ENCODE data around the gene CLTCL1.
A peak's percentile ranks its signal among the peaks of the same experiment; 100 is the strongest.

CLTCL1 gene

GRCh38 chr22:19195796-19196731, 95.5 kb downstream of the CLTCL1 start:
- Mint-ChIP-seq H3K4me3 (no peak overlapping the region), H3K36me3 (no peaks in the 10 kb centered on the region), H3K27me3 (no peaks in the 10 kb centered on the region), H3K27ac (no peak overlapping the region), H3K4me1 (peaks cover 9 to 10% of the 10 kb centered on the region in 2 donors), H3K9me3 (no peaks in the 10 kb centered on the region)
- ATAC-seq (replicated peaks) (no peak), DNase-seq (no peak)

DNA sequence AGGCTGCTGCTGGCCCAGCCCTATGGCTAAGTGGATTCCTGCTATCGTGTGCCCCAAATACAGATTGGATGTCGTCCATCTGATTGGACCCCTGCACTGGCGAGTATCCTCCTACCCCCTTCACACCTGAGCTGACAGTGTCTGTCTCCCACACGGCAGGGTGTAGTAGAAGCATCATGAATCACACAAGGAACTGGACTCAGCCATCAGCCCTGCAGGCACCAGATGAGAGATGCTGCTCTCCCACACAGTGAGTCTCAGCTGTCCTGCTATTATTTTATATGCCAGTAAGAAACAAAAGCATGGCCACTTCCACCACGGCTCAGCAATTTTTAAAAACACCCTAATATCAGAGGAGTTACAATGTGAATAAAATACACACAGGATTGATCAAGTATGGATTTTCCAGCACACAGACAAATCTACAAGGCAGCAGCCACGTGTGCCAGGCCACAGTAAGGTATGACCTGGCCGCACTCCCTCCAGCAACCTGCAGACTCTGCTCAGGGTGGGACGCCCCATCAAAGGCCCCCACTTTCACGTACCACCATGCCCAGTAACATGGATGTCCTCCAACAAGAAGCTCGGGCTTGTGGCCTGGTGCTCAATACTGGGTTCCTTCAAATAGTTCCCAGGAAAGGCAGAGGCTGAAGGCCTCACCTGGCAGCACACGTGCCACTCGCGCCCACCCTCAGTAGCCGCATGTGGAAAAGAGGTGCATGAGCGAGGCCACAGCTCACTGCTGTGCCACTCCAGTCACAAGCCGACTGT, 96.6 kb downstream of the CLTCL1 start:
- Mint-ChIP-seq H3K4me3 (no peak overlapping the region), H3K27ac (no peak overlapping the region), H3K27me3 (no peaks in the 10 kb centered on the region), H3K4me1 (peaks cover 9 to 10% of the 10 kb centered on the region in 2 donors), H3K9me3 (no peaks in the 10 kb centered on the region), H3K36me3 (no peaks in the 10 kb centered on the region)
- ATAC-seq (replicated peaks) (no peak), DNase-seq (no peak)

GRCh38 chr22:19193879-19194278, 97.6 kb downstream of the CLTCL1 start:
- Mint-ChIP-seq H3K9me3 (no peaks in the 10 kb centered on the region), H3K36me3 (no peaks in the 10 kb centered on the region), H3K4me1 (peaks cover 9 to 10% of the 10 kb centered on the region in 2 donors), H3K27me3 (no peaks in the 10 kb centered on the region), H3K4me3 (no peak overlapping the region), H3K27ac (no peak overlapping the region)
- ATAC-seq (replicated peaks) (no peak), DNase-seq (no peak)

DNA sequence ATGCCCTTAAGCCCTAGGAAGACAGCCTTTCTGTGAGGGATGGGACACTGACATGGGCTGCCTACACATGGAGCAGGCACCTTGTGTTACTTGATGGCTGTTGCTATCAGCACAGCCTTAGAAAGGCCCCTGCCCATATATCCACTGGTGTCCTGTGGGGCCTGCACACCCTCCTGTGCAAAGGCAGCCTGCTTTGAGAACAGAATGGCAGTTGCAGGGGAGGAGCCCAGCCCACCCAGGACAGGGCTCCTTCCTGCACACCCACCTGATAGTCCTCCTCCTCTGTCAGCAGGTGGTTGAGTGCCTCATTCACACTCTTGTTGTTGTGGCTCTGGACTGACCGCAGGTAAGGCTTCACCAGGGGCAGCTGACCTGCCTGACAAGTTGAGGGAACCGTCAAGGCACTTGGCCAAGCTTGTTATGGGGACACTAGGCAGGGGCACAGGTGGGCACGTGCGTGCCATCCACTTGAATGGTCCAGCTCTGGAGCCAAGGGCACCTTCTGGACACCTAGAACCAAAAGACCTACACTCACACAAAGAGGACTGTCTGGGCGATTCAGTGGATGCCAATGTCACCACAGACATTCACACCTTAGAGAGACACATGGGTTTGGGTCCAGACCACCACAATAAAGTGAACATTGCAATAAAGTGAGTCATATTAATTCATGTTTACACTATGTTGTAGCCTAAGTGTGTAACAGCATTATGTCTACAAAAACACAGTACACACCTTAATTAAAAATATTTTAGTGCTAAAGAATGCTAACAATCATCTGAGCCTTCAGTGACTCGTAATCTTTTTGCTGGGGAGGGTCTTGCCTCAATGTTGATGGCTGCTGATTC, 103.6 kb downstream of the CLTCL1 start:
- Mint-ChIP-seq H3K27me3 (peaks cover 0 to 6% of the 10 kb centered on the region in 2 donors), H3K27ac (no peak overlapping the region), H3K36me3 (no peaks in the 10 kb centered on the region), H3K9me3 (no peaks in the 10 kb centered on the region), H3K4me1 (no peaks in the 10 kb centered on the region), H3K4me3 (no peak overlapping the region)
- DNase-seq (no peak), ATAC-seq (replicated peaks) (no peak)

DNA sequence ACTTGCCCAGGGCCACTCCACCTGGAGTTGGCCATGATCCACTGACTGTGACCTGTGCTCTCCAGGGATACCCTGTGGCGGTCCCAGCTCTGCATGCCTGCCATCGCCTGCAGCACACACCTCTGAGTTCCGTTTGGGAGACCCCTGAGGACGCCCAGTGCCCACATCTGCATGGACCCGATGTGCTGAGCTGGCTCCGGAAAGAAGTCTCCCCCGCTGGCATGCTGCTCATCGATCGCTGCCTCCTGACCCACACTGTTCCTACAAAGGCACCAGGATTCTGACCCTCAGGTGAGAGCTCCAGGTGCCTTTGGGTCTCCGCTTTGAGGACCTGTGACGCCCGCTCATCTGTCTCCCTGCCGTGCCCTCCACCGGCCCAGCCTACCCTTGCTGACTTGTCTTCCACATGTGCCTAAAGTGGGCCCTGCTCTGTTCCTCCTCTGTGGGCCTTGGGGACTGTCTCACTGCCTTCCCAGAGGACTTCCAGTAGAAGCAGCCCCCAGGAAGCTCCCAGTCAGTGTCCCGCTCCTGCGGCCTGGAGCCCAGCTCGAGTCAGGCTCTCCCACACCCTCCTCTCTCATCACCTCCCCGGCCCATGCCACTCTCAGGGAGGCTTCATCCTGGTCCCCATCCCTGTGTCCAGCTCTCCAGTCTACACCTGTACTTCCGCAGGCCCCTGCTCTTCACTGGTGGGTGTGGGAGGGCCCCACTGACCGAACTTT, 107.1 kb downstream of the CLTCL1 start:
- DNase-seq (no peak), ATAC-seq (replicated peaks) (no peak)
- no peaks in the 10 kb centered on the region for H3K36me3 Mint-ChIP-seq
- no peak overlapping the region for H3K27ac Mint-ChIP-seq
- H3K27me3 Mint-ChIP-seq, result peaks cover 4 to 6% of the 10 kb centered on the region in 2 donors
- H3K4me1 Mint-ChIP-seq, result peaks cover 10 to 18% of the 10 kb centered on the region in 2 donors
- H3K9me3 Mint-ChIP-seq, result no peaks in the 10 kb centered on the region
- no peak overlapping the region for H3K4me3 Mint-ChIP-seq

- ATAC-seq (replicated peaks) (no peak), DNase-seq (no peak)
- H3K27me3 Mint-ChIP-seq, result peaks cover 4 to 6% of the 10 kb centered on the region in 2 donors
- H3K27ac Mint-ChIP-seq, result no peak overlapping the region
- H3K4me3 Mint-ChIP-seq, result no peak overlapping the region
- H3K36me3 Mint-ChIP-seq, result no peaks in the 10 kb centered on the region
- H3K9me3 Mint-ChIP-seq, result no peaks in the 10 kb centered on the region
- peaks cover 10 to 24% of the 10 kb centered on the region in 2 donors for H3K4me1 Mint-ChIP-seq
These were observed 108.3 kb downstream of the CLTCL1 start for GRCh38 chr22:19183216-19183615.

GRCh38 chr22:19182472-19183157, 108.9 kb downstream of the CLTCL1 start:
- H3K4me1 Mint-ChIP-seq, result peaks cover 10 to 26% of the 10 kb centered on the region in 2 donors
- no peaks in the 10 kb centered on the region for H3K36me3 Mint-ChIP-seq
- H3K27ac Mint-ChIP-seq, result peak overlapping the region; percentile 82
- no peak for DNase-seq
- H3K27me3 Mint-ChIP-seq, result peaks cover 4 to 6% of the 10 kb centered on the region in 2 donors
- no peaks in the 10 kb centered on the region for H3K9me3 Mint-ChIP-seq
- H3K4me3 Mint-ChIP-seq, result no peak overlapping the region
- ATAC-seq (replicated peaks), result no peak

DNA sequence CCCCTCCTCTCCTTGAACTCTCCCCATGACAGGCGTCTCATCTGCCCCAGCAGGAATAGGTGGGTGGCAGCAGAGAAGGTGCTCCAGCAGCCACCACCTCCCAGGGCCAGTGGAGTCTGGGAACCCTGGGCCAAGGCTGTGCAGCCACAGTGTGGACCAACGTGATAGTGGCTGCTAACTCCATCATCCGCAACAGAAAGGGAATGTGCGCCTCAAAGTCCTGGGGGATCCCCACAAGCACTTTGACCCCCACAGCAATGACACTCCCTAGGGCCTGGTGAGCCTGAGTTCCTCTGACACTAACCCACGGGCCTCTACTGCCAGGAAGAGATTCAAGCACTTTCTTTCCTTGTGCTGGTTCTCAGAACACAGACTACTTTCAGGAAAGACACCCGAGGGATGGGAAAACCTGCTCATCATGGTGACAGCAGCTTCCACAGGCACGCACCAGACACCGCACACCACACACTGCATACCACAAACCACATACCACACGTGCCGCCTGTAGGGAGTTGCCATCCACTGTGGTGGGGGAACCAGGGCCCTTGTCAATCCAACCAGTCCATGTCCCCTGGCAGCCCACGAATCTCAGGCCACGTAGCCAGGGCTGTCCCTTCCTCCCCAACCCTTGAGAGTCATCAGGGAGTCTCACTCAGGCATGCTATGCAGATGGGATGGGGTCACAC, 109.6 kb downstream of the CLTCL1 start:
- H3K4me3 Mint-ChIP-seq, result no peak overlapping the region
- H3K27ac Mint-ChIP-seq, result peak overlapping the region; percentile 79

DNA sequence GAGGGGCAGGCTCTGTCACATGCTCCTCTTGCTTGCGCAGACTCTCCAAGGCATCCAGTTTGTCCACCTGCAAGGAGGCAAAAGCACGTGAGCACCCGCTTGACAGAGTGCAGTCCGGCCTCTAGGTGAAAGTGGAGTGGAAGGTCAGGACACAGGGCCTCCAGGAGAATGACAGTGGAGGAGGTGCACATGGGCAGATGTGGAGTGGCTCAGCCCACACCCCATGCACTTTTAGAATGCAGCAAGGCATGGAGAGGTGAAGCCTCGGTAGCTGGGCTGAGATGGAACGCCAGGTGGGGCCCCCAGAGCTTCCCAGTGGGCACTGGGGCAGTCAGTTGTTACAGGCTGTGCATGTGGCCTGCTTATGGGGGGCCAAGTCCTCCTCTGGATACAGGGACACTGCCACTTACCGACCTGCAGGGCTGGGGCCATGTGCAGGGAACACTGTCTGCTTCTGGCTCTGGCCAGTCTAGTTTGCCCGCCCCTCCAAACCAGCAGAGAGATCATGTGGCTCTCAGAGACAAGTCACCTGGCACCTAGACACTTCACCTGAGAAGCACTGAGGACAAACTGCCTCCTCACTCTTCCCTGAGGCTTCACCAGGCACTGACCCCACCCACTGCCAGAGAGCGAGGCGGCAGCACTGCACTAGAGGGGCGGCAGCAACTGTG, 110.6 kb downstream of the CLTCL1 start:
- Mint-ChIP-seq H3K4me1 (peaks cover 19 to 43% of the 10 kb centered on the region in 2 donors), H3K27ac (no peak overlapping the region), H3K27me3 (peaks cover 4 to 6% of the 10 kb centered on the region in 2 donors)

More for the DNA sequence above, 109.6 kb downstream of the CLTCL1 start:
- DNase-seq (no peak), ATAC-seq (replicated peaks) (no peak)
- Mint-ChIP-seq H3K36me3 (no peaks in the 10 kb centered on the region), H3K4me1 (peaks cover 12 to 33% of the 10 kb centered on the region in 2 donors), H3K27me3 (peaks cover 4 to 6% of the 10 kb centered on the region in 2 donors), H3K9me3 (no peaks in the 10 kb centered on the region)

GRCh38 chr22:19180234-19180633, 111.3 kb downstream of the CLTCL1 start:
- Mint-ChIP-seq H3K4me1 (peaks cover 23 to 50% of the 10 kb centered on the region in 2 donors), H3K27ac (no peak overlapping the region), H3K4me3 (no peak overlapping the region)

More for the DNA sequence above, 110.6 kb downstream of the CLTCL1 start:
- H3K4me3 Mint-ChIP-seq, result no peak overlapping the region
- peaks cover 2 to 3% of the 10 kb centered on the region in 2 donors for H3K36me3 Mint-ChIP-seq
- no peak for ATAC-seq (replicated peaks)
- H3K9me3 Mint-ChIP-seq, result no peaks in the 10 kb centered on the region
- DNase-seq, result no peak

DNA sequence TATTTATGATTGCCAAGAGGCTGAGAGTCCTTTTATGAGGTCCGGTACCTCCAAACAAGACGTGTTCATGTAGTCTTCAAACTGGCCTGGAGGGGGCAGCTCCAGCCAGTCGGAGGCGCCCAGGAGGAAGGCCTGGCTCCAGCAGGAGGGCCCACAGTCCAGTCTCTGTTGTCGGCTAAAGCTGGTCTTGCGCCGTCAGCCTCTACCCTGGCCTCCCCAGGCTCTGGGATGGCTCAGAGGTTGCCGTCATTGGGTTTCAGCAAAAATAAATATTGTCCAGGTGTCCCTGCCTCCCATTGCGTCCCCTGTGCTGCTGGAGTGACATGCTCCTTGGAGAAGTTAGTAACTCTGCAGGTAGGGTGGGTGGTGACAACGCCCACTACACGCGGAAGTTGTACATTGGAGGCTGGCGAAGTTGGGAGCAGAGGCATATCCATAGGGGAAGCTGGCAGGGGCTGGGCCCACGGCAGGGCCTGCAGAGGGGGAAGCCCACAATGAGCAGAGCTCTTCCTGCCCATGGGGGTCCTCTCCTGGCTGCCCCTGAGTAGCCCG, 111.9 kb downstream of the CLTCL1 start:
- Mint-ChIP-seq H3K9me3 (no peaks in the 10 kb centered on the region), H3K27me3 (peaks cover 1 to 4% of the 10 kb centered on the region in 2 donors), H3K27ac (peak overlapping the region; percentile 47), H3K4me1 (peaks cover 26 to 56% of the 10 kb centered on the region in 2 donors), H3K4me3 (peak overlapping the region; percentile 78 to 85), H3K36me3 (peaks cover 2 to 9% of the 10 kb centered on the region in 2 donors)
- ATAC-seq (replicated peaks) (peak; percentile 66 to 70), DNase-seq (peak; percentile 54)

More at GRCh38 chr22:19180234-19180633, 111.3 kb downstream of the CLTCL1 start:
- ATAC-seq (replicated peaks) (no peak), DNase-seq (no peak)
- Mint-ChIP-seq H3K9me3 (no peaks in the 10 kb centered on the region), H3K36me3 (peaks cover 2 to 7% of the 10 kb centered on the region in 2 donors), H3K27me3 (peaks cover 4 to 6% of the 10 kb centered on the region in 2 donors)

Measured in stimulated activated naive B cell treated with anti-CD40 and anti-IgM and Interleukin-4, amounts not matched to agents 10 μg/mL and 1 μg/mL and 100 μg/mL, for 72 hours (primary cell).